GM12878 (cell line): ENCODE results near the gene ST7. TPM values are rescaled to one million over a fixed set of nuclear protein-coding genes. Genes with fewer than 3 reads are reported as not detected.

ENCODE experiments used
- ATAC-seq: fragments of 200-7000 bp; cut with Tn5 transposase; 3 replicates; pipeline ENCODE4 v1.9.1; 2020; ENCODE audit warnings: mild to moderate bottlenecking, moderate library complexity
- BruUV-seq: library from RNA; stranded (reverse); fragments of 400-500 nt; replicated peaks from 2 replicates; lab custom pipeline; 2021; lab: Mats Ljungman, UMichigan
- CTCF ChIA-PET: fragments of 300-600 bp; sonication (Branson Sonifier 250); formaldehyde crosslinking; extraction: SDS; loops from one replicate; lab custom pipeline; 2021; ENCODE audit warnings: inconsistent platforms; lab: Yijun Ruan, JAX
- POLR2A ChIA-PET: fragments of 350-600 bp; formaldehyde crosslinking; extraction: SDS; loops from one replicate; lab custom pipeline; 2021; ENCODE audit warnings: inconsistent platforms; lab: Charles Lee
- RAD21 ChIA-PET: fragments of 300-600 bp; sonication (Branson Sonifier 250); formaldehyde crosslinking; loops from one replicate; lab custom pipeline; 2023; ENCODE audit warnings: antibody characterized with exemption; ENCODE audit not compliant: unreplicated experiment; lab: Charles Lee
- SMC1A ChIA-PET: fragments of 300-600 bp; sonication (Branson Sonifier 250); formaldehyde crosslinking; loops from one replicate; lab custom pipeline; 2023; ENCODE audit not compliant: unreplicated experiment, uncharacterized antibody; lab: Charles Lee
- DNase-seq: peaks from one replicate; pipeline ENCODE4 v3.0.0-alpha.2; 2011; ENCODE audit warnings: low read depth, low spot score
- FAIRE-seq: peaks from 3 replicates; lab custom pipeline; 2011; peaks lifted over from hg19 to GRCh38; lab: Jason Lieb, UNC
- H2AFZ ChIP-seq: 2 replicates; pipeline ENCODE4 v1.6.0; 2011; ENCODE audit warnings: low read depth, low read length, control low read depth; ENCODE audit not compliant: control insufficient read depth
- H3K27ac ChIP-seq: 2 replicates; pipeline ENCODE4 v1.5.1; 2011; ENCODE audit warnings: control low read depth; ENCODE audit not compliant: control insufficient read depth, insufficient read depth
- H3K27me3 ChIP-seq, 2 experiments: replicated peaks in 1 of 2; 2 replicates each; pipeline versions ENCODE4 v1.6.0 to v1.6.1; 2011; ENCODE audit warnings: low read length in 1 of 2; ENCODE audit not compliant: control insufficient read depth in 2 of 2, insufficient read depth in 2 of 2
- H3K36me3 ChIP-seq, 2 experiments: 2 replicates each; pipeline ENCODE4 v1.5.1; 2011; ENCODE audit warnings: low read length in 1 of 2; ENCODE audit not compliant: control insufficient read depth in 2 of 2, insufficient read depth in 2 of 2
- H3K4me1 ChIP-seq: 2 replicates; pipeline ENCODE4 v1.6.1; 2011; ENCODE audit warnings: mild to moderate bottlenecking, low read length, moderate library complexity, mixed read lengths; ENCODE audit not compliant: control insufficient read depth, insufficient read depth
- H3K4me2 ChIP-seq: 2 replicates; pipeline ENCODE4 v1.6.0; 2011; ENCODE audit warnings: control low read depth; ENCODE audit not compliant: control insufficient read depth, insufficient read depth
- H3K4me3 ChIP-seq: fragments of 200-600 bp; sonication (generic); 2 replicates; pipeline ENCODE4 v1.5.1; 2016
- H3K79me2 ChIP-seq: 2 replicates; pipeline ENCODE4 v1.6.0; 2011; ENCODE audit warnings: low read length; ENCODE audit not compliant: control insufficient read depth, insufficient read depth
- H3K9ac ChIP-seq: 2 replicates; pipeline ENCODE4 v1.8.0; 2011; ENCODE audit warnings: low read length, control low read depth, mixed read lengths; ENCODE audit not compliant: control insufficient read depth, insufficient read depth
- H3K9me3 ChIP-seq: replicated peaks from 3 replicates; pipeline ENCODE4 v1.5.1; 2011; ENCODE audit warnings: mild to moderate bottlenecking, low read length; ENCODE audit not compliant: control insufficient read depth, insufficient read depth
- H4K20me1 ChIP-seq: 2 replicates; pipeline ENCODE4 v1.6.0; 2011; ENCODE audit not compliant: control insufficient read depth, insufficient read depth
- E4F1 ChIP-seq: fragments of 450-650 bp; IDR thresholded peaks from 2 replicates; pipeline ENCODE4 v1.6.1; 2018; ENCODE audit warnings: borderline replicate concordance, mild to moderate bottlenecking; ENCODE audit not compliant: partially characterized antibody
- ESRRA ChIP-seq: IDR thresholded peaks from 2 replicates; pipeline ENCODE4 v1.6.1; 2012; ENCODE audit warnings: mild to moderate bottlenecking, low read length, improper control_type of control experiment
- LARP7 ChIP-seq: fragments of 450-650 bp; IDR thresholded peaks from 2 replicates; pipeline ENCODE4 v1.6.1; 2017; ENCODE audit warnings: mild to moderate bottlenecking
- RB1 ChIP-seq: fragments of 450-650 bp; formaldehyde crosslinking; IDR thresholded peaks from 2 replicates; pipeline ENCODE4 v1.6.1; 2017; ENCODE audit warnings: mild to moderate bottlenecking, borderline replicate concordance
- SUPT20H ChIP-seq: IDR thresholded peaks from 2 replicates; pipeline ENCODE4 v1.6.1; 2011; ENCODE audit warnings: low read depth, mild to moderate bottlenecking, low read length, moderate library complexity, borderline replicate concordance; ENCODE audit not compliant: control insufficient read depth
- WGBS: methylation state at CpG from one replicate; pipeline ENCODE4 v1.1.6; 2016; ENCODE audit warnings: low lambda C conversion rate; ENCODE audit not compliant: insufficient replicate concordance, insufficient coverage; ENCODE audit errors: missing lambda C conversion rate; 5-methylcytosine and 5-hydroxymethylcytosine counted together
- in situ Hi-C: fragments of 300-500 bp; cut with MboI; formaldehyde crosslinking; loops from 9 replicates; pipeline ENCODE4 v1.14.3; 2018; ENCODE audit warnings: mixed read lengths
- intact Hi-C: fragments of 100-400 bp; cut with micrococcal nuclease; formaldehyde crosslinking; loops from one replicate; pipeline ENCODE4 v1.14.2; 2022; ENCODE audit not compliant: unreplicated experiment
- polyA plus RNA-seq, 11 experiments: library from polyadenylated mRNA; depleted of rRNA in 4 of 11; unstranded in 6 of 11; stranded (reverse) in 5 of 11; fragments of >200 nt; fragmentation: Nextera tagmentation in 4 of 11; fragmentation: Illumina TruSeq in 1 of 11; extraction: Ambion mirVana in 4 of 11; extraction: Trizol in 1 of 11; gene quantifications; 1 replicate in 1 of 11; 2 replicates in 10 of 11; pipeline versions ENCODE4 v1.2.1 to v1.2.3, GENCODE V29; 2011 to 2016; ENCODE audit warnings: inconsistent platforms in 2 of 11, missing spikeins in 2 of 11, low read depth in 1 of 11
- total RNA-seq, 4 experiments: library from RNA; depleted of rRNA in 3 of 4; stranded (reverse); fragments of >200 nt in 3 of 4; fragmentation: Illumina TruSeq in 1 of 4; extraction: Trizol in 1 of 4; gene quantifications; 2 replicates each; pipeline versions ENCODE4 v1.2.1 to v1.2.3, GENCODE V29; 2013 to 2021

The ST7 gene
- total and polyA plus RNA-seq, 10 of the 15 experiments (the other 5 are each of a cell fraction or from before 2014, with no cell fraction given): 27.7 to 76.4 (median 53.6) TPM

GRCh38 chr7:117157241-117158209 lies 204.2 kb downstream of the ST7 start:
- Histone ChIP-seq H3K9ac (no peak overlapping the region), H3K4me1 (no peaks in the 10 kb centered on the region), H3K4me3 (no peak overlapping the region), H3K9me3 (no peaks in the 10 kb centered on the region), H2AFZ (no peak overlapping the region), H4K20me1 (no peaks in the 10 kb centered on the region), H3K79me2 (no peaks in the 10 kb centered on the region), H3K4me2 (no peak overlapping the region), H3K36me3 (peaks cover 6% of the 10 kb centered on the region in 2 experiments; a peak in 2 of 4 replicates), H3K27ac (no peak overlapping the region), H3K27me3 (no peaks in the 10 kb centered on the region)
- ChIA-PET RAD21 (no interaction called here), CTCF (interaction anchor here (0.9 to 3.4 kb wide), 5 partner anchors 30 to 242 kb away, joined by 3 to 16 read pairs (median 3); no protein-coding TSS in a partner anchor), SMC1A (interaction anchor here (0.6 to 1.6 kb wide), 5 partner anchors 9 to 944 kb away, joined by 3 to 5 read pairs (median 3); no protein-coding TSS in a partner anchor), POLR2A (no interaction called here)
- DNase-seq (no peak), FAIRE-seq (no peak), ATAC-seq (peak; percentile 48; the same call in 2 of the 3 replicates)
- 79% methylated on average over 5 of the region's 5 CpGs for WGBS
- no TSS peak for BruUV-seq
- in situ Hi-C loops: no loop called here
- intact Hi-C loops: no loop called here
- TF ChIP-seq SUPT20H: no peak
- TF ChIP-seq E4F1: no peak
- TF ChIP-seq ESRRA: no peak
- no peak for TF ChIP-seq LARP7
- TF ChIP-seq RB1: no peak
